ENCODE measurements around the gene RTCA. TPM values are rescaled to one million over a fixed set of nuclear protein-coding genes. Genes with fewer than 3 reads are reported as not detected.
"Not testable (repeated sequence)": the region's sequence is repeated elsewhere in the genome, so short reads cannot be mapped to it uniquely, and the experiment has no call there.

RTCA gene
- total and polyA plus RNA-seq, 4 donors: 11.2 to 18.9 (median 15.1) TPM

DNA sequence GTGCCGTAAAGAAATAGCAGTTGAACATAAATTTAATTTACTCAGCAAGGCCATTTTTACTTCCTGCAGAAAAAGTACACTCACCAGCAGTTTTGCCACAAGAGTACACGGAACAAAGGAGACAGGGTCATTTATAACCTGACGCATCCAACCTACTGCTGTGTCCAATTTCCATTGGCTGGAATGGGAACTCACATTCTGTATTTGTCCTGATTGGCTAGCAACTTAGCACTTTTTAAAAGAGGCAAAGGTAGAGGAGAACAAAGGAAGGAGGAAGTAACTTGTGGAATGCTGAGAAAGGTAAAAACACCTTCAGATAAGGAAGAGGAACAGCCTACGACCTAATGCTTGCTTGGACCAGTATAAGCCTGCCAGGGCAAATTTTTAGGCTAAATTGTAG lies 32.5 kb upstream of the RTCA start:
- not testable (repeated sequence) for H3K27ac ChIP-seq (ENCODE audit: low read depth in 1 of 2, low read length in 2 of 2); DNase-seq (ENCODE audit: low spot score); H3K27me3 ChIP-seq (ENCODE audit: control insufficient read depth in 4 of 4, insufficient read depth in 4 of 4, low read length in 3 of 4); H3K4me3 ChIP-seq (ENCODE audit: low read depth in 1 of 3, low read length in 3 of 3); H3K9me3 ChIP-seq (ENCODE audit: control insufficient read depth in 4 of 4, low read length in 3 of 4); H3K9ac ChIP-seq (ENCODE audit: low read depth in 1 of 2, low read length in 2 of 2); H3K4me1 ChIP-seq (ENCODE audit: control insufficient read depth in 4 of 4, insufficient read depth in 4 of 4, low read length in 3 of 4)
- H3K36me3 ChIP-seq (ENCODE audit: control insufficient read depth in 4 of 4, insufficient read depth in 3 of 4, low read depth in 1 of 4, low read length in 3 of 4): peaks cover 1 to 27% (median 16%) of the 10 kb centered on the region in 4 donors
- 93% methylated on average over 4 of the region's 4 CpGs for WGBS

- no peak overlapping the region for H3K4me3 ChIP-seq (ENCODE audit: low read depth in 1 of 3, low read length in 3 of 3)
- peaks cover 0 to 4% (median under 1%) of the 10 kb centered on the region in 4 donors for H3K4me1 ChIP-seq (ENCODE audit: control insufficient read depth in 4 of 4, insufficient read depth in 4 of 4, low read length in 3 of 4)
- H3K27me3 ChIP-seq (ENCODE audit: control insufficient read depth in 4 of 4, insufficient read depth in 4 of 4, low read length in 3 of 4): no peaks in the 10 kb centered on the region
- no peak overlapping the region for H3K9ac ChIP-seq (ENCODE audit: low read depth in 1 of 2, low read length in 2 of 2)
- H3K36me3 ChIP-seq (ENCODE audit: control insufficient read depth in 4 of 4, insufficient read depth in 3 of 4, low read depth in 1 of 4, low read length in 3 of 4): peaks cover 1 to 34% (median 22%) of the 10 kb centered on the region in 4 donors
- H3K27ac ChIP-seq (ENCODE audit: low read depth in 1 of 2, low read length in 2 of 2): no peak overlapping the region
- DNase-seq (ENCODE audit: low spot score): no peak
- TF ChIP-seq ATF3 (IDR thresholded peaks at IDR 0.05) (no peak), NR2F2 (IDR thresholded peaks at IDR 0.05) (no peak), GABPA (IDR thresholded peaks at IDR 0.05 in 1 of 2, conservative IDR thresholded peaks at IDR 0.05 in 1 of 2) (no peak), SP1 (IDR thresholded peaks at IDR 0.05) (no peak), EGR1 (IDR thresholded peaks at IDR 0.05; ENCODE audit: low read depth in 2 of 2) (no peak), FOXA2 (IDR thresholded peaks at IDR 0.05) (no peak), JUND (IDR thresholded peaks at IDR 0.05) (no peak), YY1 (IDR thresholded peaks at IDR 0.05) (no peak), RXRA (IDR thresholded peaks at IDR 0.05) (no peak), HNF4A (conservative IDR thresholded peaks at IDR 0.05) (no peak), FOXA1 (IDR thresholded peaks at IDR 0.05) (no peak), HNF4G (IDR thresholded peaks at IDR 0.05) (no peak), ZBTB33 (IDR thresholded peaks at IDR 0.05) (no peak), TAF1 (conservative IDR thresholded peaks at IDR 0.05) (no peak), RAD21 (IDR thresholded peaks at IDR 0.05) (no peak)
- TF ChIP-seq, protein P1, sequence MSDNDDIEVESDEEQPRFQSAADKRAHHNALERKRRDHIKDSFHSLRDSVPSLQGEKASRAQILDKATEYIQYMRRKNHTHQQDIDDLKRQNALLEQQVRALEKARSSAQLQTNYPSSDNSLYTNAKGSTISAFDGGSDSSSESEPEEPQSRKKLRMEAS (IDR thresholded peaks at IDR 0.05): no peak
- TF ChIP-seq, protein P2, sequence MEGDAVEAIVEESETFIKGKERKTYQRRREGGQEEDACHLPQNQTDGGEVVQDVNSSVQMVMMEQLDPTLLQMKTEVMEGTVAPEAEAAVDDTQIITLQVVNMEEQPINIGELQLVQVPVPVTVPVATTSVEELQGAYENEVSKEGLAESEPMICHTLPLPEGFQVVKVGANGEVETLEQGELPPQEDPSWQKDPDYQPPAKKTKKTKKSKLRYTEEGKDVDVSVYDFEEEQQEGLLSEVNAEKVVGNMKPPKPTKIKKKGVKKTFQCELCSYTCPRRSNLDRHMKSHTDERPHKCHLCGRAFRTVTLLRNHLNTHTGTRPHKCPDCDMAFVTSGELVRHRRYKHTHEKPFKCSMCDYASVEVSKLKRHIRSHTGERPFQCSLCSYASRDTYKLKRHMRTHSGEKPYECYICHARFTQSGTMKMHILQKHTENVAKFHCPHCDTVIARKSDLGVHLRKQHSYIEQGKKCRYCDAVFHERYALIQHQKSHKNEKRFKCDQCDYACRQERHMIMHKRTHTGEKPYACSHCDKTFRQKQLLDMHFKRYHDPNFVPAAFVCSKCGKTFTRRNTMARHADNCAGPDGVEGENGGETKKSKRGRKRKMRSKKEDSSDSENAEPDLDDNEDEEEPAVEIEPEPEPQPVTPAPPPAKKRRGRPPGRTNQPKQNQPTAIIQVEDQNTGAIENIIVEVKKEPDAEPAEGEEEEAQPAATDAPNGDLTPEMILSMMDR (IDR thresholded peaks at IDR 0.05; ENCODE audit: low read depth, low read length, missing input control): no peak
- TF ChIP-seq, protein P3, sequence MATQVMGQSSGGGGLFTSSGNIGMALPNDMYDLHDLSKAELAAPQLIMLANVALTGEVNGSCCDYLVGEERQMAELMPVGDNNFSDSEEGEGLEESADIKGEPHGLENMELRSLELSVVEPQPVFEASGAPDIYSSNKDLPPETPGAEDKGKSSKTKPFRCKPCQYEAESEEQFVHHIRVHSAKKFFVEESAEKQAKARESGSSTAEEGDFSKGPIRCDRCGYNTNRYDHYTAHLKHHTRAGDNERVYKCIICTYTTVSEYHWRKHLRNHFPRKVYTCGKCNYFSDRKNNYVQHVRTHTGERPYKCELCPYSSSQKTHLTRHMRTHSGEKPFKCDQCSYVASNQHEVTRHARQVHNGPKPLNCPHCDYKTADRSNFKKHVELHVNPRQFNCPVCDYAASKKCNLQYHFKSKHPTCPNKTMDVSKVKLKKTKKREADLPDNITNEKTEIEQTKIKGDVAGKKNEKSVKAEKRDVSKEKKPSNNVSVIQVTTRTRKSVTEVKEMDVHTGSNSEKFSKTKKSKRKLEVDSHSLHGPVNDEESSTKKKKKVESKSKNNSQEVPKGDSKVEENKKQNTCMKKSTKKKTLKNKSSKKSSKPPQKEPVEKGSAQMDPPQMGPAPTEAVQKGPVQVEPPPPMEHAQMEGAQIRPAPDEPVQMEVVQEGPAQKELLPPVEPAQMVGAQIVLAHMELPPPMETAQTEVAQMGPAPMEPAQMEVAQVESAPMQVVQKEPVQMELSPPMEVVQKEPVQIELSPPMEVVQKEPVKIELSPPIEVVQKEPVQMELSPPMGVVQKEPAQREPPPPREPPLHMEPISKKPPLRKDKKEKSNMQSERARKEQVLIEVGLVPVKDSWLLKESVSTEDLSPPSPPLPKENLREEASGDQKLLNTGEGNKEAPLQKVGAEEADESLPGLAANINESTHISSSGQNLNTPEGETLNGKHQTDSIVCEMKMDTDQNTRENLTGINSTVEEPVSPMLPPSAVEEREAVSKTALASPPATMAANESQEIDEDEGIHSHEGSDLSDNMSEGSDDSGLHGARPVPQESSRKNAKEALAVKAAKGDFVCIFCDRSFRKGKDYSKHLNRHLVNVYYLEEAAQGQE (IDR thresholded peaks at IDR 0.05): no peak
- H3K9me3 ChIP-seq (ENCODE audit: control insufficient read depth in 4 of 4, low read length in 3 of 4): no peaks in the 10 kb centered on the region
- 91% methylated on average over 1 of the region's 1 CpG for WGBS
These were observed 31.6 kb upstream of the RTCA start for GRCh38 chr1:100234432-100234831.
